Measurements from ENCODE around the gene BEND6.
"Not testable (repeated sequence)": the region's sequence is repeated elsewhere in the genome, so short reads cannot be mapped to it uniquely, and the experiment has no call there.

Gene BEND6

DNA sequence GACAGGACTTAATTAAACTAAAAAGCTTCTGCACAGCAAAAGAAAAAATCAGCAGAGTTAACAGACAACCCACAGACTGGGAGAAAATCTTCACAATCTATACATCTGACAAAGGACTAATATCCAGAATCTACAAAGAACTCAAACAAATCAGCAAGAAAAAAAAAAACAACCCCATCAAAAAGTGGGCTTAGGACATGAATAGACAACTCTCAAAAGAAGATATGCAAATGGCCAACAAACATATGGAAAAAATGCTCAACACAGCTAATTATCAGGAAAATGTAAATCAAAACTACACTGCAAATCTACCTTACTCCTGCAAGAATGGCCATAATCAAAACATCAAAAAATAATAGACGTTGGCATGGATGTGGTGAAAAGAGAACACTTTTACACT is 89.2 kb downstream of the BEND6 start:
- not testable (repeated sequence) for DNase-seq

DNA sequence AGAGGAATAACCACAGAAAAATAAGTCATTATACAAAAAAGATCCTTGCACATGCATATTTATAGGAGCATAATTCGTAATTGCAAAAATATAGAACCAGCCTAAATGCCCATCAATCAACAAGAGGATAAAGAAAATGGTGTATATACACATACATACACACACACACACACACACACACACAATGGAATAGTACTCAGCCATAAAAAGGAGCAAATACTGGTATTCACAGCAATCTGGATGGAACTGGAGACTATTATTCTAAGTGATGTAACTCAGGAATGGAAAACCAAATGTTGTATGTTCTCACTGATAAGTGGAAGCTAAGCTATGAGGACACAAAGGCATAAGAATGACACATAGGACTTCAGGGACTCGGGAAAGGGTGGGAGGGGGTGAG is 89.7 kb downstream of the BEND6 start:
- no peak for DNase-seq

DNA sequence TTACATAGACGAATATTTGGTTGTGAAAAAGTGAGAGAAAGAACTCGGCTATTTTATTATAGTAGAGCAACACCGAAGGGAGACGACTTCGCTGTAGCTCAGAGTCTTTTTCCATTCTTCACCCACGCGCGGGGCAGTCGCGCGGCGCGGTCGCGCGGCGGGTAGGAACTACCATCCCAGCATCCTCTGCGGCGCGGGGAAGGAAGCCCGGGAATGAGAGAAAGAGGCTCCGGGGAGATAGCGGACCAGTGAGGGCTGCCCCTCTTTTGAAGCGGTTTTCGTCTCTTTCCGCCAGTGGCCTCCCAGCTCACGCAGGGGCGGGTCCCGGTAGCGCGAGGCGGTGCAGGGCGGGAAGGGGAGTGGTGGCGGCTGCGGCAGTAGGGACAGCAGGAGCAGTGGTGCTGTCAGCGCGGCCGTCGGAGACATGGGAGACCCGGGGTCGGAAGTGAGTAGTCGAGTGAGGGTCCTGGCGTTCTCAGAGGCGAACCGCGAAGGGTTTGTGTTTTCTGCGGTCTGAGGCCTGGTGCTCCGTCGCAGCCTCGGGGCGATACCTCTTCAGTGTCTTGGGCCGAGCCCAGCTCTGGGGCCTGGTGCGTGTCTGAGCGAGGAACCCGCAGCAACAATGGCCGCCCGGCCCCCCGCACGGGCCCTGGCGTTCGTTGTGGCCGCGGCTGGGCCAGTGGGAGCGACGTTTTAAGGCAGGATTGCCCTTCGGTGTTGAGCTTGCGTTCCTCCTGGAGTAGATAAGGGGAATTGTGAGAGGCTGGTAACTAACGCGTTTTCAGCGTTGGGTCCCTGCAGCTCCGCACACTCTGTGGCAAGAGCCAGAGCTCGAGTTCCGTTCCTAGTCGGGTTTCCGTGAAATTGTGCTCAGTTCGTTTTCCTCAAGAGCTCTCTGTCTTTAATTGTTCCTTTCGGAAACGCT is 91.7 kb downstream of the BEND6 start, which contains the start of gene KIAA1586:
Gene KIAA1586, plus strand, starts transcription at position 362 of the 925 bp plus-strand sequence. Its CDS starts 63 bp downstream, at position 425.
- DNase-seq: peak; percentile 97

DNA sequence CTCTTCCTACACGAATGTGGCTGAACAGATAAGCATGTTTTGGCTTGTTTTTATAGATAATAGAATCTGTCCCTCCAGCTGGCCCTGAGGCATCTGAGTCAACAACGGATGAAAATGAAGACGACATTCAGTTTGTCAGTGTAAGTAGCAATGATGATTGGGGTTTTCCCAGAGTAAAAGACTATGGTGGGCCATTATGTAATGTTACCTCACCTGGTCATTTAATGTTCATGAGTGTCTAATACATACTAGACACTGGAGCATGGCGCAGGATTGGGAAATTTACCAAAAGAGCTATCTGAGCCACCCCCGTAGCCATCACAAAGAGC is 92.3 kb downstream of the BEND6 start:
- not testable (repeated sequence) for DNase-seq

DNA sequence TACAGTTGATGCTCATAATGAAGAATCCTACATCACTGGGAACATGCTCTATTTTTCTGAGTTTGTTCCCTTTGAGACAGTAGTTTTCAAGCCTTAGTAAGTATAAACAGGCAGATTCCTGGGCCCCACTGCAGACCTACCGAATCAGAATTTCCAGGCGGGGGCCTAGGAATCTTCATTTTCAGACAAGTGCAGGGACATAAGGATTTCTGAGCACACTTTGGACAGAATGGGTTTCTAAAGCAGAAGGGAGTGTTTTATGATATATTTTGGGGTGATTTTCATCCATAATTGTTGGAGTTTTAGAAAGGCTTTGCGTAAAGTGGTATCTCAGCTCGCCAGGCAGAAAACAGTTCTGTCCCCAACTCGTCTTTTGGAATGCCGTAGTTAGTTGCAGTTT is 93.0 kb downstream of the BEND6 start:
- DNase-seq: not testable (repeated sequence)

DNA sequence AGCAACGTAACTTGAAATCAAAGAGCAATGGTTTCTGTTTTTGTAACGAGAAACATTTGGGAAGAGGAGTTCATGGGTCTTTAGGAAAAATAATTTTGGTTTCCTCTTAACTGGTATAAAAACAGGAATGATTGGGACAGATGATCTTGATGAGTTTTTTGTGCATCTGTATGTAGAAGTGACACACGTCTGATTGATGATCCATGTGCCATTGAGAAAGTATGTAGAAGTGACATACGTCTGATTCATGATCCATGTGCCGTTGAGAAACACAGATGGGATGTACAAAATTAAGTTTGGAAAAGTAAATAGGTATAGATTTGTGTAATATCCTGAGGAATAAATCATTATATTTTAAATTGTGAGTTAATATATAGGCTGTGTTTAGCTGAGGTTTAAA is 93.7 kb downstream of the BEND6 start:
- DNase-seq: no peak

DNA sequence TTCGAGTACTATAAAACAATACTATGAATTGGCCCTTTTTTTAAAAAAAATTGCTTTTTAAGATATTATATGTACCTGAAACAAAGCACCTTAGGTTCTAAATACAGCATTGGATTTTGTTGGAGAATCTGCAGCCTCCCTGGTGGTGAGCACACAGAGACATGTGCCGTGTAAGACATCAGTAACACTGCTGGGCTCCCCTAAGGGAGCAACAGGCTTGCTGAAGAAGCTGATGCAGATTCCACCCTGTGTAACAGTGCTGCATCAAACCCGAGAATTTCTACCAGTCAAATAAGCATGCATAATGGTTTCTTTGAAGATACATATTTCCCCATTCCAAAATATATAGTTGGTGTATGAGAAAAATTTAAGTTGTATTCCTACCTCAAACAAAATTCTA is 108.9 kb downstream of the BEND6 start:
- no peak for DNase-seq

DNA sequence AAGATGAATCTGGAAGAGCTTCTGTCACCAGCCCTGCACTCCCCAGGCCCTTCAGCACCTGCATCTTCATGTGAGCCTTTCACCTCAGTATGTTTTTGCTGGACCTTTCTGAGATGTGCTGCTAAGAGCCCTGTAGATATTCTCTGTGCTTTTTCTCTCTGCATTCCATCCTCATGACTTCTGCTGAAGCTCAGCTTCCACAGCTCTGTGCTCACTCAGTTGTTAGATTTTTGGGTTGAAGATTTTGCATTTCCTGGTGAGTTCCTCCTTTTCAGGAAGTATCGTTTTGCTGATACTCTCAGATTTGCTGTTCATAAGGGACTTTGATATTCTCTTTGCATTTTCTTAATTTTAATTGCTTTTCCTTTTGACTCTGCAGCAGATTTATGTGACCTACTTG is 109.9 kb downstream of the BEND6 start:
- no peak for DNase-seq

DNA sequence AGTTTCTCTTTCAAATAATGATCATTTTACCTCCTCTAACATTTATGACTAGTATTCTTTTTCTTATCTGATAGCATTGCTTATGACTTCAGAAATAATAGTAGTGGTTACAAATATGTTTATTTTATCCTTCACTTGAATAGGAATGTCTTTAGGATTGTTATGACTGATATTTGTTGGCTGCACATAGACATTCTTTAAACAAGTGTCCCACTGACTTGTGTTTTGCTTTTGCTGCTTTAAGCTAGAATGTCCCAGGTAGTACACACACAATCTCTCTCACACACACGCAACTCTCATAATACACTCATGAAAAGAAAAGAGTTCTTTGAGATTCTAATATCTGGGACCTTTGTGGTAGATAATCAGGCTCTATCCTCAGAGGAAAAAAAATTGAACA is 113.2 kb downstream of the BEND6 start:
- no peak for DNase-seq

DNA sequence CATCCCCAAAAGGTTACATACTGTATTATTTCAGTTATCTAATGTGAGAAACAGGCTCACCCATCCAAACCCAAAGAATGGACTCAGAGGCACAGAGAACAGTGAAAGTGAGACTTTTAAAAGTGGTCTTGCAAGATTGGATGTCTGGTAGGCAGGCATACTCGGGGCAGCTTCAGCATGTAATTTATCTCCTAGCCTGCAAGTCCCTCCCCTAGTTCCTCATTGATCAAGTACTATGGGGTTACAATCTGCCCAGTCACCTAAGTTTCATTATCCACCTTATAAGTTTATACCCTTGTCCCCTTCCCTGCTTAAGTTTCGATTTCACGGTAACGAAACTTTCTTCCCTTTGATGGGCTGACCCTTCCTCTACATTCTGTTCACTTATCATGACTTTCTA is 114.3 kb downstream of the BEND6 start:
- no peak for DNase-seq

DNA sequence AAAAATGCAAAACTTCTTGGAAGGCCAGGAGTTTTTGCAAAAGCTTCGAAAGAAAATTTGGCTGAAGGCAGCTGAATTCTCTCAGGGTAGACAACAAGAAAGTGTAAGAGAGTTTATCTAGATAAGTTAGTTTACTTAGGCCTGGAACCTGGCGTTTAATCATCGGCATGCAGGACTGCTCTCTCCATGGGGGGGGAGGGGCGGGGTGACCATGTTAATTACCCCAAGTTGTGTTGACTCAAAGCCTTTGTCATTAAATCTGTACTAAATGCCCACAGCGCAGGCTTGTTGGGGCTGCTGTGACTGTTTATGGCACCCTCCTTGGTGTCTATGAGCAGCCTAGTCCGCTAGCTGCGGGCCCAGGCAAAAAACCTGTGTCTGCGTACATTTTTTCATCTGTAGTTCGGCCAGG is 115.0 kb downstream of the BEND6 start:
- no peak for DNase-seq

DNA sequence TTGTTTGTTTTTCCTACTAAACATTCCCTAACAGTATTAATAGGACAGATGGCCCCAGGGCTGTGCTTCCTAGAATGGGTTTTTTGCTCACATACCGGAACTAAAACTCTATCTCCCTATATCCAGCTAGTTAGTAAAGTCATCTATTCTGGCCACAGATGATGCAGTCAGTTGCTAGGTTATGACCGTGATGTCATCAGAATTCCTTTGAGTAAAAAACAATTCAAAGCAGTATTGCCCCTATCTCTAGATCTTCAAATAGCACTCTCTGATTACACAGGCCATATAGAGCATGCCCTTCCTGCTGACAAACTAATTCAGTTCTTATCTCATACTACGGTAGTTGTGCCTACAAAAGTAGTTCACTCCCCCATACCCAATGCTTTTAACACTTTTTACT is 117.2 kb downstream of the BEND6 start:
- no peak for DNase-seq

DNA sequence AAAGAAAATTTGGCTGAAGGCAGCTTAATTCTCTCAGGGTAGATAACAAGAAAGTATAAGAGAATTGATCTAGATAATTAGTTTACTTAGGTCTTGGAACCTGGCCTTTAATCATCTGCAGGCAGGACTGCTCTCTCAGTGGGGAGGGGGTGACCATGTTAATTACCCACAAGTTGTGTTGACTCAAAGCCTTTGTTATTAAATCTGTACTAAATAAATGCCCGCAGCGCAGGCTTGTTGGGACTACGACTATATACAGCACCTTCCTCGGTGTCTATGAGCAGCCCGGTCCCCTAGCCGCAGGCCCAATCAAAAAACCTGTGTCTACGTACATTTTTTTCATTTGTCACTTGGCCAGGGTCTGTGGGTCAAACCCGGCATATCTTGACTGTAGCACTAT is 119.5 kb downstream of the BEND6 start:
- no peak for DNase-seq

DNA sequence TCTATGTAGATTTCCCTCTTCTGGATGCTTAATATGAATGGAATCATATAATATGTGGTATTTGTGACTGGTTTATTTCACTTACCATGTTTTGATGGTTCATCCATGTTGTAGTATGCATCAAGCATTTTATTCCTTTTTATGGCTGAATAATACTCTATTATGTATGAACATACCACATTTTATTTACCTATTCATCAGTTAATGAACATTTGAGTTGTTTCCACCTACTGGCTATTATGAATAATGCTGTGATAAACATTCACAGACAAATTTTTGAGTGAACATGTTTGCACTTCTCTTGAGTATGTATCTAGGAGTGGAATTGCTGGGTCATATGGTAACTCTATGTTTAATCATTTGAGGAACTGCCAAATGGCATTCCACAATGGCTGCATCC is 120.2 kb downstream of the BEND6 start:
- DNase-seq: no peak

Measured in hematopoietic multipotent progenitor cell treated with erythropoietin and hydrocortisone succinate and interleukin-3 and kit ligand, for 6 days (in vitro differentiated cells).